Measurements from ENCODE around the gene GAB1. TPM values are rescaled to one million over a fixed set of nuclear protein-coding genes. Genes with fewer than 3 reads are reported as not detected.
"Not testable (repeated sequence)": the region's sequence is repeated elsewhere in the genome, so short reads cannot be mapped to it uniquely, and the experiment has no call there.

Gene GAB1
- total RNA-seq, 1 donor from 2014 or later, result 33.2 TPM

DNA sequence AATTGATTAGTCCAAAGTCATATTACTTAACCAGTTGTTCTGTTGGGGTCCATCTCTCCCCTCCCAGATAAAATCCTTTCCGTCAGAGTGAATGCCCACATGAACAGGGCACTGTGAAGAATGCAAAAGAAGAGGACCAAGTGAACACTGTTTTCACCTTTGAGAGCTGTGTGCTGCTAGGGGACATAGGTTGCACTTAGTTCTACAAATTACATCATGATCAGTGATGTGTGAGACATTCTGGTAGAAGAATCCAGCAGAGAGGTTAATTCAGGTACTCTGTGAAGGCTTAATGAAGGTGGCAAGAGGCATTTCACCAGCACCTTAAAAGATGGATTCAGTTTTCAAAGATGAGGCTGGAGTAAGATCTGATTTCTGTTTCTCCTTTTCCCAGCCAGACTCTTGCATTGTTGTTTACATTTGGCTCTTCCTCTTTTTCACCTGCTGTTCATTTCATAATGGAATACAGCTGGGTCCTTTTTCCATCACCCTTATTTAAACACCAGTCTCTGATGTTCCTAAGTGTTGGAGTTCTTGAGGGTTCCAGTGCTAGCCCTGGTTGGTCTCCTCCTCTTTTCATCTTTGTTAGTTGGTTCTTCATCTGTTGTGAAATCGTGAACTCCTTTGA lies 10.9 kb downstream of the GAB1 start:
- no peak overlapping the region for H3K27ac Mint-ChIP-seq (ENCODE audit: unreplicated experiment)
- TF ChIP-seq, protein P1, sequence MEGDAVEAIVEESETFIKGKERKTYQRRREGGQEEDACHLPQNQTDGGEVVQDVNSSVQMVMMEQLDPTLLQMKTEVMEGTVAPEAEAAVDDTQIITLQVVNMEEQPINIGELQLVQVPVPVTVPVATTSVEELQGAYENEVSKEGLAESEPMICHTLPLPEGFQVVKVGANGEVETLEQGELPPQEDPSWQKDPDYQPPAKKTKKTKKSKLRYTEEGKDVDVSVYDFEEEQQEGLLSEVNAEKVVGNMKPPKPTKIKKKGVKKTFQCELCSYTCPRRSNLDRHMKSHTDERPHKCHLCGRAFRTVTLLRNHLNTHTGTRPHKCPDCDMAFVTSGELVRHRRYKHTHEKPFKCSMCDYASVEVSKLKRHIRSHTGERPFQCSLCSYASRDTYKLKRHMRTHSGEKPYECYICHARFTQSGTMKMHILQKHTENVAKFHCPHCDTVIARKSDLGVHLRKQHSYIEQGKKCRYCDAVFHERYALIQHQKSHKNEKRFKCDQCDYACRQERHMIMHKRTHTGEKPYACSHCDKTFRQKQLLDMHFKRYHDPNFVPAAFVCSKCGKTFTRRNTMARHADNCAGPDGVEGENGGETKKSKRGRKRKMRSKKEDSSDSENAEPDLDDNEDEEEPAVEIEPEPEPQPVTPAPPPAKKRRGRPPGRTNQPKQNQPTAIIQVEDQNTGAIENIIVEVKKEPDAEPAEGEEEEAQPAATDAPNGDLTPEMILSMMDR (IDR thresholded peaks at IDR 0.05), result no peak
- no peaks in the 10 kb centered on the region for H3K9me3 Mint-ChIP-seq (ENCODE audit: low read depth)
- DNase-seq (ENCODE audit: low spot score), result no peak
- H3K4me1 Mint-ChIP-seq (ENCODE audit: low read depth), result peaks cover 60% of the 10 kb centered on the region
- no peaks in the 10 kb centered on the region for H3K27me3 Mint-ChIP-seq (ENCODE audit: low read depth)
- no peak overlapping the region for H3K4me3 Mint-ChIP-seq (ENCODE audit: unreplicated experiment)
- H3K36me3 Mint-ChIP-seq (ENCODE audit: low read depth), result no peaks in the 10 kb centered on the region

DNA sequence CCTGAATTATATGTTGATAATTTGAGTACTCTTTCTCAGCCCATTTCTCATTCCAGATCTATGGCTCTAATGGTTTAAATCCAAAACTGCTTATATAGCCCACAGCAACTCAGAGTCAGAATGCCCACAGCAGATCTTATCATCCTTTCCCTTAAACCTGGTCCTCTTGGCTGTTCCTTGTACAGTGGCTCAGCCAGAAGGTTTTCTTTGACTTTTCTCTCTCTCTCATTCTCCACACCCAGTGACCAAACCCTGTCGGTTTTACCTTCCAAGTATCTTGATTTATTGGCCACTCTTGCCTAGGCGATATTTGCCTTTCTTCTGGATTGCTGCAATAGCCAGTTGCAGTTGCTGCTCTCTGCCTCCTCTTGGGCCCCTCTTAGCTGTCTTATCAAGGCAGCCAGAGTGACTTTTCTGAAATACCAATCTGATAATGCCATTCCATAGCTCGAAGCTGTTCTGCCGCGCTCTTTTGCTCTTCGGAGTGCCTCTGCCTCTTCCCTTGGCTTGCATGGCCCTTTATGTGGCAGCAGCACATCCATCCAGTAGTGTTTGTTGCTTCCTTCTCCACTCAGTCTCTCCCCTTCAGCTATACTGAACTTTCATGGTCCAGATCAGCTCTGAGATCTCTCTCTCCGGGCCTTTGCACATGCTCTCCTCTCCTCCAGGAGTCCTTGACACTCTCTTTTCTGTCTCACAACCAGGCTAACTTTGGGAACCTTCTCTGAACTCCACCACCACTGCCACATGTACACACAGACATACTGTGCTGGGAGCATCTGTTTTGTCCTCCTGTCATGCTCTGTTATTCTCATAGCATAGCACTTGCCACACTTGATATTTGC lies 11.8 kb downstream of the GAB1 start:
- Mint-ChIP-seq H3K9me3 (ENCODE audit: low read depth) (no peaks in the 10 kb centered on the region), H3K4me1 (ENCODE audit: low read depth) (peaks cover 63% of the 10 kb centered on the region), H3K27me3 (ENCODE audit: low read depth) (no peaks in the 10 kb centered on the region), H3K4me3 (ENCODE audit: unreplicated experiment) (no peak overlapping the region), H3K27ac (ENCODE audit: unreplicated experiment) (no peak overlapping the region), H3K36me3 (ENCODE audit: low read depth) (no peaks in the 10 kb centered on the region)
- no peak for DNase-seq (ENCODE audit: low spot score)
- TF ChIP-seq, protein P1 (IDR thresholded peaks at IDR 0.05), result no peak

DNA sequence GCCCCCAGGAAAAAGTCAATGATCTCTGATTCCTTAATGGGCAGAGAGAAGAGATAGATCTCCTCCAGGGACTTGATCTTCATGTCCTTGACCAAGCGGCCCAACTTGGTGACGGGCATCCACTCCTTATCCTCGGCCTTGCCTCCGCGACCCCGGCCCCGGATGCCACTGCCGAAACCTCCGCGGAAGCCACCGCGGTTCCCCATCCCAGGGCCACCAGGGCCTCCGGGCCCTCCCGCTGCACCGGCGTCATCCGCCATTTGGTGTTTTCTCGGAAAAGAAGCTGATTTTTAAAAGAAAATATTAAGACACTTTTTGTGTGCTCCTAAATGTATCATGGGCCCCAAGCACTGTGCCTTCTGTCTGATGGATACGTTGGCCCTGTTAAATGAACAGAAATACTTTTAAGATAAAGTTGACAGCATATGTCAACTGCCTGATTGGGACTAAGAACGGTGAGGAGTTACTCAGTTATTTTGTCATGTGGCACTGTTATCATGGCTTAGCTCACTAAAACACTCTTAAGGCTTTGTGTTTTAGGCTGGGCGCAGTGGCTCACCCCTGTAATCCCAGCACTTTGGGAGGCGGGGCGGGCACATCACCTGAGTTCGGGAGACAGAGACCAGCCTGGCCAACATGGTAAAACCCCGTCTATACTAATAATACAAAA lies 13.3 kb downstream of the GAB1 start:
- H3K27me3 Mint-ChIP-seq (ENCODE audit: low read depth), result not testable (repeated sequence)

DNA sequence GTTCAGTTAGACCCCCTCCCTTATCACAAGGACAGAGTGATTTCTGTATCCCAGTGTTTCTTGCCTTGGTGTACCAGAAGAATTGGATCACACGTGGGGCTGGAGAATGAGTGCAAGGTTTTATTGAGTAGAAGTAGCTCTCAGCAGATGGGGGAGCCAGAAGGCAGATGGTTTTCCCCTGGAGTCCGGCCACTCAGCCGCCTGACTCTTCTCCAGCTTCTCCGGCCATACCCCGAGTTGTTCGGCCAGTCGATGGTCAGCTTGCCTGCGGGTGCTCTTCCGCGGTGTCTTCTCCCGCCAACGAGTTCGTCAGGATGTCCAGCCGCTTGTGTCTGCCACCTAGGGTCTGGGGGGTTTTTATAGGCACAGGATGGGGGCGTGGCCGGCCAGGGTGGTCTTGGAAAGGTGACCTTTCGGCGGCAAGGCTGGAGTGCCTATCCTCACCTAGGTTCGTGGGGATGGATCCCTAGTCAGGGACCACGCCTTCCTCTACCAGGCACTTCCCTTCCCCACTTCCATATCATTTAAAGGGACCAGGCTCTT lies 14.5 kb downstream of the GAB1 start:
- no peaks in the 10 kb centered on the region for H3K9me3 Mint-ChIP-seq (ENCODE audit: low read depth)
- H3K27ac Mint-ChIP-seq (ENCODE audit: unreplicated experiment), result peak overlapping the region; percentile 53
- no peak overlapping the region for H3K4me3 Mint-ChIP-seq (ENCODE audit: unreplicated experiment)
- TF ChIP-seq, protein P1 (IDR thresholded peaks at IDR 0.05), result no peak
- no peak for DNase-seq (ENCODE audit: low spot score)
- H3K27me3 Mint-ChIP-seq (ENCODE audit: low read depth), result no peaks in the 10 kb centered on the region
- H3K4me1 Mint-ChIP-seq (ENCODE audit: low read depth), result peaks cover 60% of the 10 kb centered on the region
- H3K36me3 Mint-ChIP-seq (ENCODE audit: low read depth), result no peaks in the 10 kb centered on the region

More for the DNA sequence above, 13.3 kb downstream of the GAB1 start:
- H3K36me3 Mint-ChIP-seq (ENCODE audit: low read depth); DNase-seq (ENCODE audit: low spot score); H3K9me3 Mint-ChIP-seq (ENCODE audit: low read depth); H3K4me3 Mint-ChIP-seq (ENCODE audit: unreplicated experiment); H3K27ac Mint-ChIP-seq (ENCODE audit: unreplicated experiment): not testable (repeated sequence)
- peaks cover 60% of the 10 kb centered on the region for H3K4me1 Mint-ChIP-seq (ENCODE audit: low read depth)

DNA sequence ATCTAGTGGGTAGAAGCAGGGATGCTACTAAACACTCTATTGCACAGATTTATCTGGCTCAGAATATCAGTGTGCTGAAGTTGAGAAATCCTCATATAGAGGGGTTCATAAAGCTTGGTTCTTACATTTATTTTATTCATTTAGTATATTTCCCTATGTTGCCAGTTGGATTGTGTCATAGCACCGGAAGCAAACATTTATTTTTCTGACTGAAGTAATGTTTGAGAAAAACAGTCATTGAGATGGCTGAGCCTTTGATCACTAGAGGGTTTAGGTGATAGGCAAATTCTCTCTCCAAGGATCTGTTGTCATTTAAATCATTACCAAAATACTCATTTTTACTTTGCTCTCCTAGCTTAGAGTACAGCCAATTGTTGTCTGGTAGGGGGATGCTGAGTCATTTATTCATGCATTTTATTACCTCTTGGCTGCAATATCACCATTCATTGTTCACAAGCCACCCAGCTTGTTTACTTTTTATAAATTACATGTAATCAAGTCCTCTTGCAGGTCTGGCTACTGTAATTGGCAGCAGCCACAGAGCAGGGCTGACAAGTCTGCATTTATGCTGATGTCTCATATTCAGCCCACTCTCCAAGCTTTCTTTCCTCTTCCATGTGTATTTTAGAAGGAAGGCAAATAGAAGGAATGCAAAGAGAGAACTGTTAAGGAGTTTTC lies 15.2 kb downstream of the GAB1 start:
- peaks cover 60% of the 10 kb centered on the region for H3K4me1 Mint-ChIP-seq (ENCODE audit: low read depth)
- H3K36me3 Mint-ChIP-seq (ENCODE audit: low read depth), result no peaks in the 10 kb centered on the region
- H3K9me3 Mint-ChIP-seq (ENCODE audit: low read depth), result no peaks in the 10 kb centered on the region
- H3K27me3 Mint-ChIP-seq (ENCODE audit: low read depth), result no peaks in the 10 kb centered on the region
- TF ChIP-seq, protein P1 (IDR thresholded peaks at IDR 0.05), result no peak
- H3K27ac Mint-ChIP-seq (ENCODE audit: unreplicated experiment), result peak overlapping the region; percentile 53
- H3K4me3 Mint-ChIP-seq (ENCODE audit: unreplicated experiment), result no peak overlapping the region
- no peak for DNase-seq (ENCODE audit: low spot score)
